HG02588 (cell line): Measurements from ENCODE around the gene TMEM185A.
"Not testable (repeated sequence)": the region's sequence is repeated elsewhere in the genome, so short reads cannot be mapped to it uniquely, and the experiment has no call there.

Source experiments
- ATAC-seq: cut with Tn5 transposase; IDR thresholded peaks from one replicate; pipeline ENCODE4 v1.9.1; 2021; ENCODE audit warnings: mild to moderate bottlenecking, moderate library complexity; ENCODE audit not compliant: unreplicated experiment

TMEM185A gene

GRCh38 chrX:149555251-149555650 lies 76.3 kb downstream of the TMEM185A start:
- not testable (repeated sequence) for ATAC-seq

- not testable (repeated sequence) for ATAC-seq
Observed at GRCh38 chrX:149551939-149552248, 79.7 kb downstream of the TMEM185A start.

DNA sequence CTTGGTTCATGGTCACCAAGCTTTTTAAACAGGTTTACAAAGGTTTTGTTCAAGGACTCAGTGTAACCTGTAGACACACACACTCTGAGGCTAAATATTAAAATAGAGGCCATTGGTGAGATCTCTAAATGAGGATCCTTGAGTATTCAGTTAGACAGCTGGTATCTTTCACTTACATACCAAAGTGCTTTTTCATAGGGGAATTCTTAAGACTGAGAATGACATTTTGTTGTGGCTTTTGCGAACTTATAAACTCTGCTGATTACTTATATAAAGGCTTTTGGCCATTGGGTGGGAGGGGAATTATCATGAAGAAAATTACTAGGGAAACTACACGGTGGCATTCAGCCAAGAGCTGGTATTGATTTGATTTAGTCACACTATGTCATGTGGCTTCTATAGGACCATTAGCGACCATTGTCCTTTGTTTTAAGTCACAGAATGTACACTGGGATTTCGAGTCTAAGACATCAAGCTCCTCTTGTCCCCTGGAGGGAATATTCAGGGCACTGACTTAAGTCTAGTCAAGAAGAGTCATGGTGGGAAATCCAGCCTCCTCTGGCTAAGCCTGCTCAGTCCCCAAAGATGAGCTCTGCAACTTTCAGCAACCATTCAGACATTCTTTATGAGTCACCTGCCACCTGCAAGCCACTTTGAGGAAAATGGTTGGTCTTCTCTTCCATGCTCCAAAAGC lies 80.2 kb downstream of the TMEM185A start:
- peak; percentile 53 for ATAC-seq

- not testable (repeated sequence) for ATAC-seq
Observed at GRCh38 chrX:149550454-149550853, 81.1 kb downstream of the TMEM185A start.

DNA sequence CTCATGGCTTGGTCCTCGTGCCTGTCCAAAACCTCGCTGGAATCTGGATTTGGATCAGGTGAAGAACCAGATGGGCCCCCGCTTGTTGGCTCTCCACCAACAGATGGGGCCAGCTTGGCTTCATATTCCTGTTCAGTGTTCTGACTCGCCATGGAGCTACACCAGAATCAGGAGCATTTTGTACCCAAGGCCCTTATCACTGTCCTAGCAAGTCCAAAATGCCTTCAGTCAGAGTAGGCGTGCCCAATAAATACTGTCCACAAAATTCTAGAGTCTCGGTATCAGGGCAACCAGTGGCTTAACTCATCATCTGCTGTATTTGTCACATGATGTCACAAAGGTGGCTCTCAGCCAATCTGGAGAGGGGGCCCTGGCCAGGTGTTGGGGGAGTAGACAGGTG lies 81.9 kb downstream of the TMEM185A start, which contains the start of gene HSFX3:
Gene HSFX3 (minus strand): TSS at position 224 of the 400 bp plus-strand sequence. CDS start 72 bp downstream, at position 152.
- not testable (repeated sequence) for ATAC-seq

- ATAC-seq: not testable (repeated sequence)
Observed at GRCh38 chrX:149547782-149548181, 83.8 kb downstream of the TMEM185A start.

GRCh38 chrX:149546962-149547361 lies 84.6 kb downstream of the TMEM185A start:
- ATAC-seq: not testable (repeated sequence)
